HCT116 (cell line): ENCODE data around the gene CAMKK1. TPM values are rescaled to one million over a fixed set of nuclear protein-coding genes. Genes with fewer than 3 reads are reported as not detected.

Experiments used
- ATAC-seq: fragments of 200-7000 bp; cut with Tn5 transposase; 2 replicates; pipeline ENCODE4 v1.9.1; 2020; ENCODE audit warnings: mild to moderate bottlenecking, moderate library complexity
- BruUV-seq: library from RNA; stranded (reverse); fragments of 400-500 nt; replicated peaks from 2 replicates; lab custom pipeline; 2021; lab: Mats Ljungman, UMichigan
- CTCF ChIA-PET: fragments of 300-600 bp; sonication (Branson Sonifier 250); formaldehyde crosslinking; loops from one replicate; lab custom pipeline; 2021; ENCODE audit warnings: antibody characterized with exemption; lab: Charles Lee
- POLR2A ChIA-PET: fragments of 300-600, 350-600 bp; sonication (Branson Sonifier 250); formaldehyde crosslinking; loops from one replicate; lab custom pipeline; 2021; ENCODE audit warnings: antibody characterized with exemption; lab: Charles Lee
- RAD21 ChIA-PET, 2 experiments: fragments of 300-600 bp; sonication (Branson Sonifier 250); formaldehyde crosslinking; loops; one replicate each; lab custom pipeline; 2023; ENCODE audit warnings: low total read pairs in 2 of 2; ENCODE audit not compliant: uncharacterized antibody in 2 of 2, unreplicated experiment in 2 of 2, low non-redundant PET in 1 of 2; lab: Charles Lee
- DNase-seq: peaks from one replicate; pipeline ENCODE4 v3.0.0-alpha.2; 2010; ENCODE audit warnings: low read depth, low spot score
- H2AFZ ChIP-seq: fragments of 200-600 bp; shearing (Covaris generic), sonication (generic); 2 replicates; pipeline ENCODE4 v1.6.1; 2017; ENCODE audit warnings: low read depth, mixed run types, mixed read lengths, antibody characterized with exemption, low read length; ENCODE audit not compliant: poor library complexity, severe bottlenecking
- H3K27ac ChIP-seq: 2 replicates; pipeline ENCODE4 v1.5.1; 2012; ENCODE audit warnings: low read depth, low read length
- H3K27me3 ChIP-seq: fragments of 200-600 bp; sonication (generic); 2 replicates; pipeline ENCODE4 v1.6.1; 2016; ENCODE audit warnings: mixed run types, low read length, mixed read lengths; ENCODE audit not compliant: insufficient read depth
- H3K36me3 ChIP-seq, 2 experiments: fragments of 200-500 bp in 1 of 2; fragments of 200-600 bp in 1 of 2; sonication (Bioruptor generic) in 1 of 2; sonication (generic) in 1 of 2; 2 replicates each; pipeline versions ENCODE4 v1.5.1 to v1.6.1; 2014 to 2016; ENCODE audit warnings: low read length in 2 of 2, inconsistent platforms in 1 of 2, mixed read lengths in 1 of 2, mixed run types in 1 of 2; ENCODE audit not compliant: insufficient read depth in 2 of 2, control insufficient read depth in 1 of 2
- H3K4me1 ChIP-seq, 2 experiments: fragments of 200-600 bp in 1 of 2; sonication (generic) in 1 of 2; 2 replicates each; pipeline versions ENCODE4 v1.5.1 to v1.6.1; 2012 to 2017; ENCODE audit warnings: low read length in 2 of 2, inconsistent platforms in 1 of 2, mild to moderate bottlenecking in 1 of 2, mixed read lengths in 1 of 2, mixed run types in 1 of 2, moderate library complexity in 1 of 2; ENCODE audit not compliant: insufficient read depth in 2 of 2, control insufficient read depth in 1 of 2
- H3K4me2 ChIP-seq: fragments of 200-600 bp; sonication (generic); 2 replicates; pipeline ENCODE4 v1.6.1; 2017; ENCODE audit warnings: mixed run types, low read length, mixed read lengths
- H3K4me3 ChIP-seq, 2 experiments: fragments of 200-600 bp in 1 of 2; sonication (generic) in 1 of 2; replicated peaks in 1 of 2; 2 replicates each; pipeline ENCODE4 v1.5.1; 2011 to 2016; ENCODE audit warnings: low read length in 2 of 2, control low read depth in 1 of 2, low read depth in 1 of 2, mild to moderate bottlenecking in 1 of 2, mixed read lengths in 1 of 2, mixed run types in 1 of 2
- H3K79me2 ChIP-seq: fragments of 200-600 bp; sonication (generic); 2 replicates; pipeline ENCODE4 v1.6.1; 2017; ENCODE audit warnings: mild to moderate bottlenecking, mixed run types, low read length, moderate library complexity, mixed read lengths; ENCODE audit not compliant: insufficient read depth
- H3K9ac ChIP-seq: fragments of 200-600 bp; sonication (generic); 2 replicates; pipeline ENCODE4 v1.6.1; 2016; ENCODE audit warnings: low read length, mixed read lengths
- H3K9me2 ChIP-seq: fragments of 200-600 bp; sonication (generic), shearing (Covaris generic); 2 replicates; pipeline ENCODE4 v1.6.1; 2017; ENCODE audit warnings: mixed run types, mild to moderate bottlenecking, moderate library complexity; ENCODE audit not compliant: insufficient read depth
- H3K9me3 ChIP-seq, 2 experiments: fragments of 200-500 bp in 1 of 2; fragments of 200-600 bp in 1 of 2; sonication (Bioruptor generic) in 1 of 2; sonication (generic) in 1 of 2; 2 replicates each; pipeline ENCODE4 v1.6.1; 2014 to 2017; ENCODE audit warnings: low read length in 2 of 2, mixed read lengths in 2 of 2, inconsistent platforms in 1 of 2, low read depth in 1 of 2, mild to moderate bottlenecking in 1 of 2, mixed run types in 1 of 2, moderate library complexity in 1 of 2; ENCODE audit not compliant: control insufficient read depth in 1 of 2, insufficient read depth in 1 of 2
- H4K20me1 ChIP-seq: fragments of 200-600 bp; sonication (generic), shearing (Covaris generic); 2 replicates; pipeline ENCODE4 v1.6.1; 2017; ENCODE audit warnings: mixed run types, mild to moderate bottlenecking, moderate library complexity; ENCODE audit not compliant: insufficient read depth
- EGR1 ChIP-seq: IDR thresholded peaks from 2 replicates; pipeline ENCODE4 v1.6.1; 2012; ENCODE audit warnings: low read depth
- ELF1 ChIP-seq: IDR thresholded peaks from 2 replicates; pipeline ENCODE4 v1.6.1; 2012; ENCODE audit warnings: low read depth, borderline replicate concordance
- EZH2phosphoT487 ChIP-seq: fragments of 200-600 bp; IDR thresholded peaks from 2 replicates; pipeline ENCODE4 v1.6.1; 2018; ENCODE audit warnings: antibody characterized with exemption, borderline replicate concordance
- FOSL1 ChIP-seq: IDR thresholded peaks from 2 replicates; pipeline ENCODE4 v1.6.1; 2012; ENCODE audit warnings: low read depth
- JUND ChIP-seq: IDR thresholded peaks from 2 replicates; pipeline ENCODE4 v1.6.1; 2012
- SIN3A ChIP-seq: IDR thresholded peaks from 2 replicates; pipeline ENCODE4 v1.6.1; 2012; ENCODE audit warnings: low read depth
- SP1 ChIP-seq: IDR thresholded peaks from 2 replicates; pipeline ENCODE4 v1.6.1; 2012; ENCODE audit warnings: low read depth
- SRF ChIP-seq: IDR thresholded peaks from 2 replicates; pipeline ENCODE4 v1.6.1; 2012; ENCODE audit warnings: low read depth
- TCF7L2 ChIP-seq: IDR thresholded peaks from 2 replicates; pipeline ENCODE4 v1.7.0; 2011; ENCODE audit warnings: borderline replicate concordance, inconsistent platforms; ENCODE audit not compliant: insufficient read depth, insufficient read length; ENCODE audit errors: extremely low read depth
- ZBTB33 ChIP-seq: IDR thresholded peaks from 2 replicates; pipeline ENCODE4 v1.6.1; 2011; ENCODE audit warnings: mild to moderate bottlenecking, low read length, moderate library complexity; ENCODE audit not compliant: insufficient replicate concordance; ENCODE audit errors: extremely low read depth
- ZFX ChIP-seq: fragments of 450-650 bp; IDR thresholded peaks from 2 replicates; pipeline ENCODE4 v1.6.1; 2017
- intact Hi-C: fragments of 100-400 bp; cut with micrococcal nuclease; formaldehyde crosslinking; loops from 2 replicates; pipeline ENCODE4 v1.10.0; 2022
- total RNA-seq: library from RNA; stranded (reverse); gene quantifications from one replicate; pipeline ENCODE4 v1.2.1, GENCODE V29; 2021; ENCODE audit not compliant: unreplicated experiment
- TF ChIP-seq, protein P1 (sequence below): IDR thresholded peaks from 2 replicates; pipeline ENCODE4 v1.6.1; 2012

The CAMKK1 gene
- total RNA-seq, 1 experiment from 2014 or later, result 10.6 TPM

DNA sequence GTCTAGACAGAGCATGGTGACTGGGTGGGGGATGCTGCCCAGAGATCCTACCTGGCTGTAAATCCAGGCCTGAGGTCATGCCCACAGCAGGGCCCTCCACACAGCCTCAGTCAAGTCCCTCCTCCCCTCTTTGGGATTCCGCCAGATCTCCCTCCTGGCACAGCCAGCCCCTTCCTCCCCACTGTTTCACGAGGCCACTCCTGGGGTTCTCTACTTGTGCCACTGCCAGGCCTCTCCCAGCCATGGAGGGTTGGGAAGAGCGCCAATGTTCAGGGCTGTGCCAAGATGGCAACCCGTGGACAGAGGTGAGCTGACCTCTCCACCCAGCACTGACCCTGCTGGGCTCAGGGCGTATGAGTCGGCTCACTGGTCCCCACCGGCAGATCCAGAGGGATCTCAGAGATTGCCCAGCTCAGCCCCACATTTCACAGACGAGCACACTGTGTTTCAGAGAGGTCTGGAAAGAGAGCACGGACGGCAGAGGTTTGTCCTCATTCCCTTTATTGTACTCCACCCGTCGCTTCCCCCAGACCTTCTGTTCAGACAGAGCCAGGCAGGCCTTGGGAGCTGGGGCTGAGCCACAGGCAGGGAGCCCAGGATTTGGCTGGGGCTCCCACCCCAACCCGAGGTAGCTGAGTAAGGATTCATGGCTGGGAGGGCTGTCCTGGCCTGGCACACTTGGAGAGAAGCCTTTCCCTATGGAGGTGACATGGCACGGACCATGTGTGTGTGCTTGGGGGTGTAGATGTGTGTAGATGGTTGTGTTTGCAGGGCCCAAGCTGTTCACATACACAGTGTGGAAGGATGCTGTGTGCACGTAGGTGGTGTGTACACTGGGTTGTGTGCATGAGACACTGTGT is 3.5 kb upstream of the CAMKK1 start:
- H4K20me1 ChIP-seq, result no peaks in the 10 kb centered on the region
- H3K4me2 ChIP-seq, result no peak overlapping the region
- H3K27ac ChIP-seq, result no peak overlapping the region
- RAD21 ChIA-PET, result no interaction called here
- no peaks in the 10 kb centered on the region for H3K9me2 ChIP-seq
- no peaks in the 10 kb centered on the region for H3K79me2 ChIP-seq
- no peak for DNase-seq
- no peaks in the 10 kb centered on the region for H3K9me3 ChIP-seq
- H3K27me3 ChIP-seq, result no peaks in the 10 kb centered on the region
- POLR2A ChIA-PET, result no interaction called here
- intact Hi-C loops, result no loop called here
- H3K4me3 ChIP-seq, result no peak overlapping the region
- H3K9ac ChIP-seq, result no peak overlapping the region
- ATAC-seq, result no peak
- CTCF ChIA-PET, result interaction anchor here (1.2 kb wide), 1 partner anchor 18 kb away, joined by 3 read pairs; no protein-coding TSS in a partner anchor
- BruUV-seq, result no TSS peak
- no peaks in the 10 kb centered on the region for H3K36me3 ChIP-seq
- H2AFZ ChIP-seq, result no peak overlapping the region
- peaks cover 20 to 33% of the 10 kb centered on the region in 2 experiments for H3K4me1 ChIP-seq
- no peak for TF ChIP-seq FOSL1
- TF ChIP-seq, protein P1, sequence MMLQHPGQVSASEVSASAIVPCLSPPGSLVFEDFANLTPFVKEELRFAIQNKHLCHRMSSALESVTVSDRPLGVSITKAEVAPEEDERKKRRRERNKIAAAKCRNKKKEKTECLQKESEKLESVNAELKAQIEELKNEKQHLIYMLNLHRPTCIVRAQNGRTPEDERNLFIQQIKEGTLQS, result no peak
- no peak for TF ChIP-seq SIN3A
- TF ChIP-seq SP1, result no peak
- TF ChIP-seq TCF7L2, result no peak
- TF ChIP-seq ZBTB33, result no peak
- TF ChIP-seq JUND, result no peak
- no peak for TF ChIP-seq EGR1
- TF ChIP-seq EZH2phosphoT487, result no peak
- TF ChIP-seq SRF, result no peak
- TF ChIP-seq ZFX, result no peak
- no peak for TF ChIP-seq ELF1
